K562 (cell line): ENCODE results near the gene BICC1. TPM values are rescaled to one million over a fixed set of nuclear protein-coding genes. Genes with fewer than 3 reads are reported as not detected.

Experiments
- ATAC-seq: fragments of 200-7000 bp; cut with Tn5 transposase; 3 replicates; pipeline ENCODE4 v1.9.1; 2020; ENCODE audit warnings: moderate library complexity
- BruUV-seq: library from RNA; stranded (reverse); fragments of 400-500 nt; replicated peaks from 2 replicates; lab custom pipeline; 2021; lab: Mats Ljungman, UMichigan
- CTCF ChIA-PET: fragments of 300-600 bp; formaldehyde crosslinking; extraction: SDS; loops from one replicate; lab custom pipeline; 2021; ENCODE audit warnings: low intra/inter-chr PET ratio; lab: Yijun Ruan, JAX
- POLR2A ChIA-PET: fragments of 300-600, 350-650 bp; sonication (Branson Sonifier 250); formaldehyde crosslinking; extraction: SDS; loops from one replicate; lab custom pipeline; 2021; ENCODE audit warnings: antibody characterized with exemption, inconsistent platforms; lab: Yijun Ruan, JAX
- DNase-seq, 4 experiments: peaks; one replicate each; pipeline versions ENCODE4 v3.0.0 to v3.0.0-alpha.2; 2011 to 2018; ENCODE audit warnings: low spot score in 3 of 4, mixed read lengths in 3 of 4; ENCODE audit errors: extremely low read depth in 1 of 4
- FAIRE-seq: peaks from 2 replicates; lab custom pipeline; 2011; peaks lifted over from hg19 to GRCh38; lab: Jason Lieb, UNC
- H2AFZ ChIP-seq: 2 replicates; pipeline ENCODE4 v1.6.0; 2011; ENCODE audit warnings: low read depth, low read length, control low read depth, inconsistent platforms
- H3K27ac ChIP-seq: fragments of 200-600 bp; 3 replicates; pipeline ENCODE4 v1.8.0; 2011; ENCODE audit warnings: low read depth, mild to moderate bottlenecking, control low read depth, inconsistent platforms, low read length, moderate library complexity, mixed read lengths; ENCODE audit errors: extremely low read depth
- H3K27me3 ChIP-seq, 2 experiments: fragments of 300-600 bp in 1 of 2; 2 replicates in 1 of 2; 3 replicates in 1 of 2; pipeline versions ENCODE4 v1.6.0 to v1.8.0; 2011; ENCODE audit warnings: inconsistent platforms in 2 of 2, low read length in 2 of 2, mild to moderate bottlenecking in 1 of 2, mixed read lengths in 1 of 2, moderate library complexity in 1 of 2; ENCODE audit not compliant: control insufficient read depth in 2 of 2, insufficient read depth in 2 of 2
- H3K36me3 ChIP-seq: fragments of 300-600 bp; 3 replicates; pipeline ENCODE4 v1.8.0; 2011; ENCODE audit warnings: mild to moderate bottlenecking, low read length, inconsistent platforms; ENCODE audit not compliant: control insufficient read depth, insufficient read depth
- H3K4me1 ChIP-seq, 2 experiments: fragments of 200-600 bp in 1 of 2; replicated peaks in 1 of 2; 2 replicates in 1 of 2; 3 replicates in 1 of 2; pipeline versions ENCODE4 v1.5.1 to v1.8.0; 2011; ENCODE audit warnings: inconsistent platforms in 2 of 2, low read length in 2 of 2, mild to moderate bottlenecking in 1 of 2, mixed read lengths in 1 of 2, moderate library complexity in 1 of 2; ENCODE audit not compliant: control insufficient read depth in 2 of 2, insufficient read depth in 2 of 2
- H3K4me2 ChIP-seq: 2 replicates; pipeline ENCODE4 v1.6.1; 2011; ENCODE audit warnings: low read length, control low read depth, inconsistent platforms, mixed read lengths; ENCODE audit not compliant: insufficient read depth
- H3K4me3 ChIP-seq: fragments of 200-600 bp; sonication (generic), shearing (Covaris generic); 2 replicates; pipeline ENCODE4 v1.5.1; 2016; ENCODE audit warnings: control low read depth, inconsistent platforms
- H3K79me2 ChIP-seq: fragments of 200-600 bp; 3 replicates; pipeline ENCODE4 v1.8.0; 2011; ENCODE audit warnings: low read length, inconsistent platforms; ENCODE audit not compliant: control insufficient read depth, insufficient read depth
- H3K9ac ChIP-seq, 2 experiments: 2 replicates each; pipeline versions ENCODE4 v1.6.0 to v1.6.1; 2011; ENCODE audit warnings: low read depth in 2 of 2, low read length in 2 of 2, control low read depth in 1 of 2, inconsistent platforms in 1 of 2, mild to moderate bottlenecking in 1 of 2, mixed read lengths in 1 of 2; ENCODE audit not compliant: insufficient read depth in 1 of 2
- H3K9me1 ChIP-seq: one replicate; pipeline ENCODE4 v1.6.0; 2011; ENCODE audit warnings: inconsistent platforms, mild to moderate bottlenecking, low read length, moderate library complexity; ENCODE audit not compliant: control insufficient read depth, insufficient read depth
- H3K9me3 ChIP-seq: replicated peaks from 2 replicates; pipeline ENCODE4 v1.5.1; 2011; ENCODE audit warnings: low read depth, low read length, inconsistent platforms; ENCODE audit not compliant: control insufficient read depth, insufficient read depth
- H4K20me1 ChIP-seq: replicated peaks from 2 replicates; pipeline ENCODE4 v1.6.1; 2011; ENCODE audit warnings: low read length, inconsistent platforms, mixed read lengths; ENCODE audit not compliant: control insufficient read depth, insufficient read depth
- C11orf30 ChIP-seq: fragments of 450-650 bp; IDR thresholded peaks from 2 replicates; pipeline ENCODE4 v1.6.1; 2016; ENCODE audit warnings: low read depth, mild to moderate bottlenecking
- KAT7 ChIP-seq: sonication (generic); formaldehyde crosslinking; IDR thresholded peaks from 2 replicates; pipeline ENCODE4 v1.8.0; 2022; ENCODE audit warnings: missing genetic modification reagents, mild to moderate bottlenecking, borderline replicate concordance
- NFATC3 ChIP-seq: fragments of 450-650 bp; IDR thresholded peaks from 2 replicates; pipeline ENCODE4 v1.6.1; 2017; ENCODE audit warnings: mild to moderate bottlenecking
- SAFB ChIP-seq: fragments of 200-400 bp; formaldehyde crosslinking; IDR thresholded peaks from 2 replicates; pipeline ENCODE4 v1.6.1; 2017; ENCODE audit warnings: low read depth, low read length, borderline replicate concordance
- SPI1 ChIP-seq: IDR thresholded peaks from 2 replicates; pipeline ENCODE4 v1.6.1; 2011; ENCODE audit warnings: low read depth, low read length, control low read depth, borderline replicate concordance
- STAT5B ChIP-seq: fragments of 250-450 bp; sonication (Bioruptor Pico); IDR thresholded peaks from 2 replicates; pipeline ENCODE4 v1.8.0; 2021; ENCODE audit warnings: mild to moderate bottlenecking, inconsistent platforms
- ZNF780A ChIP-seq: fragments of 250-450 bp; sonication (Bioruptor Pico); IDR thresholded peaks from 2 replicates; pipeline ENCODE4 v1.5.0; 2021; ENCODE audit warnings: mild to moderate bottlenecking
- WGBS: fragments of 100-300 bp; shearing (Covaris generic); methylation state at CpG from one replicate; pipeline ENCODE4 v1.1.6; 2016; ENCODE audit warnings: low coverage, mixed read lengths; ENCODE audit not compliant: insufficient coverage; ENCODE audit errors: missing lambda C conversion rate; 5-methylcytosine and 5-hydroxymethylcytosine counted together
- in situ Hi-C: fragments of 300-500 bp; cut with MboI; formaldehyde crosslinking; loops from 4 replicates; pipeline ENCODE4 v1.15.0; 2018; ENCODE audit warnings: inconsistent platforms, mixed read lengths
- intact Hi-C: fragments of 100-400 bp; cut with micrococcal nuclease; formaldehyde crosslinking; loops from 2 replicates; pipeline ENCODE4 v1.14.2; 2022
- polyA plus RNA-seq, 8 experiments: library from polyadenylated mRNA; depleted of rRNA in 4 of 8; stranded (reverse) in 5 of 8; unstranded in 3 of 8; fragments of >200 nt; fragmentation: Nextera tagmentation in 2 of 8; fragmentation: Illumina TruSeq in 1 of 8; extraction: Ambion mirVana in 2 of 8; extraction: Trizol in 1 of 8; gene quantifications; 2 replicates each; pipeline versions ENCODE4 v1.2.1 to v1.2.3, GENCODE V29; 2011 to 2014; ENCODE audit warnings: inconsistent platforms in 1 of 8, missing spikeins in 1 of 8
- total RNA-seq, 7 experiments: library from RNA; depleted of rRNA in 6 of 7; stranded (reverse); fragments of >200 nt in 6 of 7; fragmentation: Illumina TruSeq in 2 of 7; extraction: Trizol in 2 of 7; gene quantifications; 2 replicates each; pipeline versions ENCODE4 v1.2.1 to v1.2.3, GENCODE V29; 2011 to 2021; ENCODE audit warnings: low replicate concordance in 1 of 7
- TF ChIP-seq, protein P1 (sequence below): fragments of 450-650 bp; conservative IDR thresholded peaks from 2 replicates; pipeline ENCODE4 v1.6.1; 2016; ENCODE audit warnings: missing genetic modification characterization, low read depth, mild to moderate bottlenecking, control low read depth, missing compliant biosample characterization
- TF ChIP-seq, protein P2 (sequence below): fragments of 250-450 bp; sonication (Bioruptor Pico); IDR thresholded peaks from 2 replicates; pipeline ENCODE4 v1.4.0; 2020

Gene BICC1
- total and polyA plus RNA-seq, 9 of the 15 experiments (the other 6 are each of a cell fraction or from before 2014, with no cell fraction given) = not detected

GRCh38 chr10:58734664-58735063 is 222.0 kb downstream of the BICC1 start:
- intact Hi-C loops = no loop called here
- ChIA-PET POLR2A (no interaction called here), CTCF (no interaction called here)
- H3K4me3 ChIP-seq = no peak overlapping the region
- DNase-seq = no peak
- H2AFZ ChIP-seq = no peak overlapping the region
- H4K20me1 ChIP-seq = no peaks in the 10 kb centered on the region
- FAIRE-seq = no peak
- H3K79me2 ChIP-seq = no peaks in the 10 kb centered on the region
- TF ChIP-seq STAT5B (CRISPR knock-in tag) = no peak
- TF ChIP-seq SPI1 = no peak
- TF ChIP-seq, protein P1, sequence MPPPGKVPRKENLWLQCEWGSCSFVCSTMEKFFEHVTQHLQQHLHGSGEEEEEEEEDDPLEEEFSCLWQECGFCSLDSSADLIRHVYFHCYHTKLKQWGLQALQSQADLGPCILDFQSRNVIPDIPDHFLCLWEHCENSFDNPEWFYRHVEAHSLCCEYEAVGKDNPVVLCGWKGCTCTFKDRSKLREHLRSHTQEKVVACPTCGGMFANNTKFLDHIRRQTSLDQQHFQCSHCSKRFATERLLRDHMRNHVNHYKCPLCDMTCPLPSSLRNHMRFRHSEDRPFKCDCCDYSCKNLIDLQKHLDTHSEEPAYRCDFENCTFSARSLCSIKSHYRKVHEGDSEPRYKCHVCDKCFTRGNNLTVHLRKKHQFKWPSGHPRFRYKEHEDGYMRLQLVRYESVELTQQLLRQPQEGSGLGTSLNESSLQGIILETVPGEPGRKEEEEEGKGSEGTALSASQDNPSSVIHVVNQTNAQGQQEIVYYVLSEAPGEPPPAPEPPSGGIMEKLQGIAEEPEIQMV = no peak
- no peak for TF ChIP-seq ZNF780A (CRISPR knock-in tag)
- no peak for TF ChIP-seq C11orf30
- no peak overlapping the region for H3K9ac ChIP-seq
- H3K4me2 ChIP-seq = no peak overlapping the region
- BruUV-seq = no TSS peak
- no peaks in the 10 kb centered on the region for H3K4me1 ChIP-seq
- H3K27me3 ChIP-seq = no peaks in the 10 kb centered on the region
- in situ Hi-C loops = no loop called here
- no peak overlapping the region for H3K27ac ChIP-seq
- H3K9me3 ChIP-seq = no peaks in the 10 kb centered on the region
- H3K9me1 ChIP-seq = no peaks in the 10 kb centered on the region
- ATAC-seq = no peak
- H3K36me3 ChIP-seq = no peaks in the 10 kb centered on the region

DNA sequence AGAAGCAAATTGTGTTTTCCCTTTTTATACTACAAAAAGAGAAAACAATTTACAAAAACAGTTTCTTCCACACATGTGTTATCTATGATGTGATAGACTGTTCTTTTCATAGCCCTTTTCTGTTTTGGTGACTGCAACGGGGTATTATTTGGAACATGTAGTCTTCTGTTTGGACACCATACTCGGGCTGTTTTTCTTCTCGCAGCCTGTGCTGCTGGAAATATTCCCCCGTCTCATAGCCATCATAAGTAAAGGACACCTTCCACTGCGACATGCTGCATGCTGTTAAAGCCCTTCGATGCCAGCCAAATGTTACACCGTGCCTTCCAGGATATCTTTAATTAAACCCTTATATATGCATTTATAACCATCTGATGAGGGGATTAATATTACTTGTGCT is 222.4 kb downstream of the BICC1 start:
- FAIRE-seq (no peak), ATAC-seq (no peak), DNase-seq (no peak)
- POLR2A ChIA-PET = no interaction called here
- Histone ChIP-seq H3K9ac (no peak overlapping the region), H3K36me3 (no peaks in the 10 kb centered on the region), H3K4me2 (no peak overlapping the region), H2AFZ (no peak overlapping the region), H3K4me3 (no peak overlapping the region), H4K20me1 (no peaks in the 10 kb centered on the region), H3K27me3 (no peaks in the 10 kb centered on the region), H3K4me1 (no peaks in the 10 kb centered on the region), H3K9me3 (no peaks in the 10 kb centered on the region), H3K27ac (no peak overlapping the region), H3K79me2 (no peaks in the 10 kb centered on the region), H3K9me1 (no peaks in the 10 kb centered on the region)
- WGBS = 2% methylated on average over 7 of the region's 7 CpGs
- in situ Hi-C loops (no loop called here), intact Hi-C loops (no loop called here)
- no TSS peak for BruUV-seq
- CTCF ChIA-PET = no interaction called here
- TF ChIP-seq NFATC3 (no peak), SAFB (no peak), KAT7 (no peak)
- TF ChIP-seq, protein P2, sequence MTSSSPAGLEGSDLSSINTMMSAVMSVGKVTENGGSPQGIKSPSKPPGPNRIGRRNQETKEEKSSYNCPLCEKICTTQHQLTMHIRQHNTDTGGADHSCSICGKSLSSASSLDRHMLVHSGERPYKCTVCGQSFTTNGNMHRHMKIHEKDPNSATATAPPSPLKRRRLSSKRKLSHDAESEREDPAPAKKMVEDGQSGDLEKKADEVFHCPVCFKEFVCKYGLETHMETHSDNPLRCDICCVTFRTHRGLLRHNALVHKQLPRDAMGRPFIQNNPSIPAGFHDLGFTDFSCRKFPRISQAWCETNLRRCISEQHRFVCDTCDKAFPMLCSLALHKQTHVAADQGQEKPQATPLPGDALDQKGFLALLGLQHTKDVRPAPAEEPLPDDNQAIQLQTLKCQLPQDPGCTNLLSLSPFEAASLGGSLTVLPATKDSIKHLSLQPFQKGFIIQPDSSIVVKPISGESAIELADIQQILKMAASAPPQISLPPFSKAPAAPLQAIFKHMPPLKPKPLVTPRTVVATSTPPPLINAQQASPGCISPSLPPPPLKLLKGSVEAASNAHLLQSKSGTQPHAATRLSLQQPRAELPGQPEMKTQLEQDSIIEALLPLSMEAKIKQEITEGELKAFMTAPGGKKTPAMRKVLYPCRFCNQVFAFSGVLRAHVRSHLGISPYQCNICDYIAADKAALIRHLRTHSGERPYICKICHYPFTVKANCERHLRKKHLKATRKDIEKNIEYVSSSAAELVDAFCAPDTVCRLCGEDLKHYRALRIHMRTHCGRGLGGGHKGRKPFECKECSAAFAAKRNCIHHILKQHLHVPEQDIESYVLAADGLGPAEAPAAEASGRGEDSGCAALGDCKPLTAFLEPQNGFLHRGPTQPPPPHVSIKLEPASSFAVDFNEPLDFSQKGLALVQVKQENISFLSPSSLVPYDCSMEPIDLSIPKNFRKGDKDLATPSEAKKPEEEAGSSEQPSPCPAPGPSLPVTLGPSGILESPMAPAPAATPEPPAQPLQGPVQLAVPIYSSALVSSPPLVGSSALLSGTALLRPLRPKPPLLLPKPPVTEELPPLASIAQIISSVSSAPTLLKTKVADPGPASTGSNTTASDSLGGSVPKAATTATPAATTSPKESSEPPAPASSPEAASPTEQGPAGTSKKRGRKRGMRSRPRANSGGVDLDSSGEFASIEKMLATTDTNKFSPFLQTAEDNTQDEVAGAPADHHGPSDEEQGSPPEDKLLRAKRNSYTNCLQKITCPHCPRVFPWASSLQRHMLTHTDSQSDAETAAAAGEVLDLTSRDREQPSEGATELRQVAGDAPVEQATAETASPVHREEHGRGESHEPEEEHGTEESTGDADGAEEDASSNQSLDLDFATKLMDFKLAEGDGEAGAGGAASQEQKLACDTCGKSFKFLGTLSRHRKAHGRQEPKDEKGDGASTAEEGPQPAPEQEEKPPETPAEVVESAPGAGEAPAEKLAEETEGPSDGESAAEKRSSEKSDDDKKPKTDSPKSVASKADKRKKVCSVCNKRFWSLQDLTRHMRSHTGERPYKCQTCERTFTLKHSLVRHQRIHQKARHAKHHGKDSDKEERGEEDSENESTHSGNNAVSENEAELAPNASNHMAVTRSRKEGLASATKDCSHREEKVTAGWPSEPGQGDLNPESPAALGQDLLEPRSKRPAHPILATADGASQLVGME = no peak
